WERI-Rb-1 (cell line): ENCODE data around the gene PLA2G4E.

Experiments
- DNase-seq: peaks from one replicate; pipeline ENCODE4 v3.0.0-alpha.2; 2020
- H3K27ac ChIP-seq: fragments of 250-450 bp; sonication (Bioruptor Pico); 2 replicates; pipeline ENCODE4 v1.5.1; 2020; ENCODE audit warnings: mild to moderate bottlenecking, moderate library complexity
- H3K27me3 ChIP-seq: fragments of 250-450 bp; sonication (Bioruptor Pico); 2 replicates; pipeline ENCODE4 v1.5.1; 2021; ENCODE audit warnings: mild to moderate bottlenecking, low read depth, moderate library complexity; ENCODE audit not compliant: insufficient read depth, severe bottlenecking
- H3K36me3 ChIP-seq: fragments of 250-450 bp; sonication (Bioruptor Pico); 2 replicates; pipeline ENCODE4 v1.5.1; 2020; ENCODE audit warnings: mild to moderate bottlenecking, moderate library complexity
- H3K4me3 ChIP-seq: 2 replicates; pipeline ENCODE4 v1.5.1; 2011; ENCODE audit warnings: low read depth, mild to moderate bottlenecking, control low read depth, low read length
- H3K9me3 ChIP-seq: fragments of 250-450 bp; sonication (Bioruptor Pico); 2 replicates; pipeline ENCODE4 v1.5.1; 2021; ENCODE audit warnings: mild to moderate bottlenecking, moderate library complexity; ENCODE audit not compliant: severe bottlenecking
- TF ChIP-seq, protein P1 (sequence below): IDR thresholded peaks from 2 replicates; pipeline ENCODE4 v1.5.1; 2011; ENCODE audit warnings: low read depth, mild to moderate bottlenecking, control low read depth, inconsistent platforms, low read length

Gene PLA2G4E

GRCh38 chr15:42057799-42058646 is 37.2 kb upstream of the PLA2G4E start:
- peaks cover 6% of the 10 kb centered on the region for H3K27me3 ChIP-seq
- no peak for DNase-seq
- H3K27ac ChIP-seq = no peak overlapping the region
- no peaks in the 10 kb centered on the region for H3K9me3 ChIP-seq
- TF ChIP-seq, protein P1, sequence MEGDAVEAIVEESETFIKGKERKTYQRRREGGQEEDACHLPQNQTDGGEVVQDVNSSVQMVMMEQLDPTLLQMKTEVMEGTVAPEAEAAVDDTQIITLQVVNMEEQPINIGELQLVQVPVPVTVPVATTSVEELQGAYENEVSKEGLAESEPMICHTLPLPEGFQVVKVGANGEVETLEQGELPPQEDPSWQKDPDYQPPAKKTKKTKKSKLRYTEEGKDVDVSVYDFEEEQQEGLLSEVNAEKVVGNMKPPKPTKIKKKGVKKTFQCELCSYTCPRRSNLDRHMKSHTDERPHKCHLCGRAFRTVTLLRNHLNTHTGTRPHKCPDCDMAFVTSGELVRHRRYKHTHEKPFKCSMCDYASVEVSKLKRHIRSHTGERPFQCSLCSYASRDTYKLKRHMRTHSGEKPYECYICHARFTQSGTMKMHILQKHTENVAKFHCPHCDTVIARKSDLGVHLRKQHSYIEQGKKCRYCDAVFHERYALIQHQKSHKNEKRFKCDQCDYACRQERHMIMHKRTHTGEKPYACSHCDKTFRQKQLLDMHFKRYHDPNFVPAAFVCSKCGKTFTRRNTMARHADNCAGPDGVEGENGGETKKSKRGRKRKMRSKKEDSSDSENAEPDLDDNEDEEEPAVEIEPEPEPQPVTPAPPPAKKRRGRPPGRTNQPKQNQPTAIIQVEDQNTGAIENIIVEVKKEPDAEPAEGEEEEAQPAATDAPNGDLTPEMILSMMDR = no peak
- H3K36me3 ChIP-seq = no peaks in the 10 kb centered on the region
- no peak overlapping the region for H3K4me3 ChIP-seq

GRCh38 chr15:42056934-42057798 is 36.3 kb upstream of the PLA2G4E start:
- no peak overlapping the region for H3K27ac ChIP-seq
- TF ChIP-seq, protein P1 = peak; percentile 87
- H3K4me3 ChIP-seq = peak overlapping the region; percentile 11; the same call in 1 of the 2 replicates
- H3K9me3 ChIP-seq = no peaks in the 10 kb centered on the region
- H3K27me3 ChIP-seq = peaks cover 6% of the 10 kb centered on the region
- no peaks in the 10 kb centered on the region for H3K36me3 ChIP-seq
- peak; percentile 94 for DNase-seq

- DNase-seq = no peak
- no peaks in the 10 kb centered on the region for H3K9me3 ChIP-seq
- peaks cover 6% of the 10 kb centered on the region for H3K27me3 ChIP-seq
- TF ChIP-seq, protein P1 = no peak
- H3K36me3 ChIP-seq = no peaks in the 10 kb centered on the region
- H3K27ac ChIP-seq = no peak overlapping the region
- H3K4me3 ChIP-seq = no peak overlapping the region
These were observed 33.1 kb upstream of the PLA2G4E start for GRCh38 chr15:42053914-42054313.

DNA sequence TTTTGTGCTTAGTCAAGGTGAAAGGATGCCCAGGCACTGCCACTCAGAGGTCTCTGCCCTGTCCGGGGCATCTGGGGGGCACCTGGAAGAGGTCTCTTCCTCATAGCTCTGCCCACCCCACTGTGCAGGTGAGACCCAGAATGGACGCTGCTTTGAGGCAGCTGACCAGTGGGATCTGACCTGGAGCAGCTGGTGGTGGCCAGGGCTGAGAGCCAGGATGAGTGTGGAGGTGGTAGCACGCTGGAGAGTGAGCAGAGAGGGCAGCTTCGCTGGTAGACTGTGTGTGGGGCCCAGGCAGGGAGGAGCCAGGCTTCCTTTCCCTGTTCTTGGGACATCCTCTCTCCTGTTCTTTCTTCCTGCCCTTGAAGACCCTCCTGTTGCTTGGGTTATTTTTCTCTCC is 32.2 kb upstream of the PLA2G4E start:
- Histone ChIP-seq H3K9me3 (no peaks in the 10 kb centered on the region), H3K27me3 (peaks cover 6% of the 10 kb centered on the region), H3K36me3 (no peaks in the 10 kb centered on the region), H3K27ac (no peak overlapping the region), H3K4me3 (no peak overlapping the region)
- TF ChIP-seq, protein P1 = no peak
- DNase-seq = no peak

DNA sequence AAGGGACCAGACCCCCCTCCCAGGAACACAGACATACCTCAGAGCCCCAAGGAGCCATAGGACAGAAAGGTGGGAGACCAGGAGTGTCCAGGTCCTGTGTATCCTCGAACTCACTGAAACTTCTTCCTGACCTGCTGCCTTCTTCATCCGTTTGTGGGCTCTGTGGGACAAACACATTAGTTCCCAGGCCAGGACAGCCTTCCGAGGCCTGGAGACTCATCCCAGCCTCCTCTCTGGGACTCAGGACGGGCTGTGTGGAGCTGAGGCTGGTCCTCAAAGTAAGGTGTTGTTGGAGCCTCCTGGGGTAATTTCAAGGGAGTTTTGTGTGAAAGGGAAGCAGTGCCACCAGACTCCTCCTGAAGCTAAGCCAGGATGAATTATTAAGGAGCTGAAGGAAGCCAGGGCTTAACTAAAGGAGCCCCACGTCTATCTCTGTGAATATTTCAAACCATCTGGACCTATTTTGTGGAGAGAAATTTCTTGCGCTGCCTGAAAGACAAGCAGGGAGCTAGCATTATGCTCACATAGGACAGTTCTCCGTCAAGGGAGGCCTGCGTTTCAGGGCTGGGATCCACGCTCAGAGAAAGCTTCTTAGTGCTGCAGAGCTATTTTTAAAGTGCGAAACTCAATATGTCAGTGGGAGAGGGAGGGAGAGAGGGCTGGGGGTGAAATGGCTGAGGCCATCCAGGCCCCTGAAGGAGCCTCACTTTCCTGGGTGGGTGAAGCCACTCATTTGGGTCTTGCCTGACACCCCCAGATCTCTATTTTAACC is 29.8 kb upstream of the PLA2G4E start:
- TF ChIP-seq, protein P1 = no peak
- peak; percentile 54 for DNase-seq
- Histone ChIP-seq H3K36me3 (no peaks in the 10 kb centered on the region), H3K4me3 (peak overlapping the region; percentile 18), H3K9me3 (no peaks in the 10 kb centered on the region), H3K27ac (peak overlapping the region; percentile 72), H3K27me3 (no peaks in the 10 kb centered on the region)
